NCI-H1092 (cell line): ENCODE results near the gene CCDC107.
"Not testable (repeated sequence)": the region's sequence is repeated elsewhere in the genome, so short reads cannot be mapped to it uniquely, and the experiment has no call there.

Experiments used
- DNase-seq: peaks from one replicate; lab custom pipeline; 2025; lab: John Stamatoyannopoulos, UW

CCDC107 gene

DNA sequence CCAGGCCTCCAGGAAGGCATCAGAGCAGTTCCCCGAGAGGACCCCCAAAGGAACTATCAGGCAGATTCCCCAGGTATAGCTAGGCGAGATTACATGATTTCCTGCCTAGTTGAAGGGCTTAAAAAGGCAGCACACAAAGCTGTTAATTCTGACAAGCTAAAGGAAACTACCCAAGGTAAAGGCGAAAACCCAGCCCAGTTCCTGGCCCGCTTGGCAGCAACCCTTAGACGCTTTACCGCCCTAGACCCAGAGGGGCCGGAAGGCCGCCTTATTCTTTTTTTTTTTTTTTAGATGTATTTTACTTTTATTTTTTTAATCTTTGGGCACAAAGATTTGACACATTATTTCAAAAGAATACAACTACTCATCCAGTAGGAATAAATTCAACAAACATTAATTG lies 19.3 kb upstream of the CCDC107 start:
- not testable (repeated sequence) for DNase-seq

DNA sequence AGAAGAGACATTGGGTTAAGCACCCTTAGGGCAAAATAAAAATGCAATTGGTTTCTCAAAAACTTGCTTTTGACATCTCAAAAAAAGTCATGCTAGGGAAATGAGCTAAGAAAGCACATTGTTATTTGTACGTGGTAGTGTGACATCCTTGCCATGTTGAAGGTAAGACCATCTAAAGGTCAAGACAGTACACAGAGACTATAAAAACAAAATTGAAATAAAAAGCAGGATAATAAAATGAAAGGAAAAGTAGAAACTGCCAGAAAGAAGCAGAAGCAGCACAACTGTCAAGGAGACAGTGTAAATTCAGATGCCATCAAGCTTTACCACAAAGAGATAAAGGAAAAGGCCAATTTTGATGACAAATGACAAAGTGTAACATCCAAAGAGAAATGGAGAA lies 18.9 kb upstream of the CCDC107 start:
- not testable (repeated sequence) for DNase-seq

DNA sequence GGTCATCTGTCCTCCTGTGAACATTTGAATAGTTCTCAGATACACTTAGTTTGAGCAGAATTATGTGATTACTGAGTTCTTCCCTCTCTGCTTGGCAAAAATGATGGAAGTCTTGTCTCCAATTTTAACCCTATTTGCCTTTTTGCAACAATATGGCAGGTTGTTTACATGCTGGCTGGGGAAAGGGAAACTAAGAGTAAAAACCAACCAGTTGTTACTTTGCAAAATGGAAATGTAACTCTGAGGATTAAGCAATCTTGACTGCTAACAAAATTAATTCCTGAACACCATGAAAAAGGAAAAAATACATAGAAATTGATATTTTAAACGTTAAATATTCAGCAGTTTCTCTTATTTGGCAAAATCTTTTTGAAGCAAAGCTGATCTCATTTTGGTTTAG lies 18.5 kb upstream of the CCDC107 start:
- DNase-seq, result no peak

DNA sequence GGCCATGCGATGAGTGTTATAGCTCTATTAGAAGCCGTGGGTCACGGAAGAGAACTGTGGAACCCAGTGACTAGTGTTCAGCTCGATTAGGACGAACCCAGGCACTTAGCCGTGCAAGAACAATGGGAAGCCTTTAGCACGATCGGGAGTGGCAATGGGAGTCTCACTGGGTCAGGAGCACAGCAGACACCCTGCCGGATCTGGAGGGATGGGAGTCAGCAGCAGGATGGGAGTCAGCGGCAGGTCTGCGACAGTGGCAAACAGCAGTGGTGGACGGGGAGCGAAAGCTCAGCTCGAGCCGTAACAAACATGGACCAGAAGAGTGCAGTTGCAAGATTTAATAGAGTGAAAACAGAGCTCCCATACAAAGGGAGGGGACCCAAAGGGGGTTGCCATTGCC lies 17.7 kb upstream of the CCDC107 start:
- DNase-seq, result not testable (repeated sequence)

DNA sequence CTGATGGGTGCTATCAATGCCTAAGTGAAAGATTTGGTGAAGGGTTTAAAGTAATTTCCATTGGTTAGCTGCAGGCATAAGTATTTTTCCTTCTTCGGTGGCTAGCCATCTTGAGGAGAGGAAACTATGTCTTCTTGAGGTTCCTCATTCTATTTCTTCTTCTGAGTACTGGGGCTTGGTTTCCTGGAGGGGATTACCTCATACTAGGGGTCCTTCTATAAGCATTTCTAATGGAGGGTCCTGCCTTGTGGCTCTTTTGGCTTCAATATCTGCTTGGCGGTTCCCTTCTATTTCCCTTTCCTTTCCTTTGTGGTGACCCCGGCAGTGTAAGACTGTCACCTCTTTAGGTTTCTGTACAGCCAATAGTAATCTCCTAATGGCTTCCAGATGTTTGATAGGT lies 16.6 kb upstream of the CCDC107 start:
- not testable (repeated sequence) for DNase-seq

DNA sequence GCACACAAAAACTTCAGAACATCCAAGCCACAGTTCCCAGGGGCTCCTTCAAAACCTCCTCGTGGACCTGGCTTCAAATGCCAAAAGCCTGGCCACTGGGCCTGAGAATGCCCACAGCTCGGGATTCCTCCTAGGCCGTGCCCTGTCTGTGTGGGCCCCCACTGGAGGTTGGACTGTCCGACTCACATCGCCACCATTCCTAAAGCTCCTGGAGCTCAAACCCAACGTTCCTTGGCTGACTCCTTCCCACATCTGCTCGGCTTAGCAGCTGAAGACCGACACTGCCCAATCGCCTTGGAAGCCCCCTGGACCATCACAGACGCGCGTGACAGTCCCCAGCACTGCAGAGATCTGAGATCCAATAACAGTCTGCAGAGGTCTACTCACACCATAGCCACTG lies 15.0 kb upstream of the CCDC107 start:
- no peak for DNase-seq

DNA sequence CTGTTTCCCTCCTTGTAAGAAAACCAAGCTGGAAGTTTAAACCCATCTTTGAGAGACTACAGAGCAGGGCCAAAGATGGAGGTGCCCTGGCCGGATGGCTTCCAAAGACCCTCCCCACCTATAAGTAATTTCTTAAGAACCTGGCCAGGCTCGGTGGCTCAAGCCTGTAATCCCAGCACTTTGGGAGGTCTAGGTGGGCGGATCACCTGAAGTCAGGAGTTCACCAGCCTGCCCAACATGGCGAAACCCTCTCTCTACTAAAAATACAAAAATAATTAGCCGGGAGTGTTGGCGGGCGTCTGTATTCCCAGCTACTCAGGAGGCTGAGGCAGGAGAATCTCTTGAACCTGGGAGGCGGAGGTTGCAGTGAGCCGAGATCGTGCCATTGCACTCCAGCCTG lies 12.4 kb upstream of the CCDC107 start:
- not testable (repeated sequence) for DNase-seq

DNA sequence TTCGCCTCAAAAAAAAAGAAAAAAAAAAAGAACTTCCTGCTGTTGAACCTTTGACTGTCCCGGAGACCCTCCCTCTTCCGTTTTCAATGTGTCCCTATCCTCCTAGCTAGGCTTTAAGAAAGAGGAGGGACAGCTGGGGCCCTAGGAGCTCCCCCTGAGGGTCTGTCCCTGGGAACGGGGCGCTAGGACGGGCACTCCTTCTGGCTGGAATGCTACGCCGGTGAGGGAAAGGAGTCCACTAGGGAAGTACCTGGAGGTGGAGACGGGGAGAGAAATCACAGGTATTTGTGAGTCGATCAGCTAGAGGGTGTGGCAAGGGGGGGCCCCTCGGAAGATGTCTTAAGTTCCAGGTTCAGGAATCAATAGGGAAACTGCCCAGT lies 11.9 kb upstream of the CCDC107 start:
- DNase-seq, result no peak

DNA sequence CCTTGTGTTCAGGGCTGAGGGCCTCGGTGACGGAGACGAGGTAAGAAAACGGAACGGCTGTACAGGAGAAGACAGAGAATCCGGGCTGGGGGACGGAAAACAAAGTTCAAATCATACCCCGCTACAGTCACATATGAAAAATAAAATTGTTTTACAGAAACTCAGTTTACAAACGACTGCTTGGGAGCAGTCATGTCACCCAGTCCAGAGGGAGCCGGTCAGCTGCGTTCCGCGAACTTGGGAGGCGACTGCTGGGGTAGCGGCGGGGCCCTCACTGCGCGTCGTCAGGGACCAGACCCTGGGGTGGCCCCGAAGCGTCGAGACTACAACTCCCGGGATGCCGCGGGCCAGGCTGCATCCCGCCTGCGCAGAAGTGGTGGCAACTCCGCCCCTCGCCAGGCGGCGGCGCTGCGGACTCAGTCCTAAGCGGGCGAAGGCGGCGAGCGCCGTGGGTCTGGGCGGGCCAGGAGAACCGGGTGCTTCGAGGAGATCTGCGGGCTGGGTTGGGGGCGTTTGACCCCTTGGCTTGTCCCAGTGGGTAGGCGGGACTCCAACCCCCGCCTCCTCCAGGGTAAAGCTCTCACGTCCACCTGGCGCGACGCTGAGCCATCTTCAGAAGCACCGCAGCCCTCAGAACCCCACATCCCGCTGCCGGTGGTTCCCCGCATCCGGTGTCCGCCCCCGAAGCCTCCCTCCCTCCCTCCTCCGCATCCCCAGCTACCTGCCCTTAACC lies 11.4 kb upstream of the CCDC107 start:
- peak; percentile 85 for DNase-seq

DNA sequence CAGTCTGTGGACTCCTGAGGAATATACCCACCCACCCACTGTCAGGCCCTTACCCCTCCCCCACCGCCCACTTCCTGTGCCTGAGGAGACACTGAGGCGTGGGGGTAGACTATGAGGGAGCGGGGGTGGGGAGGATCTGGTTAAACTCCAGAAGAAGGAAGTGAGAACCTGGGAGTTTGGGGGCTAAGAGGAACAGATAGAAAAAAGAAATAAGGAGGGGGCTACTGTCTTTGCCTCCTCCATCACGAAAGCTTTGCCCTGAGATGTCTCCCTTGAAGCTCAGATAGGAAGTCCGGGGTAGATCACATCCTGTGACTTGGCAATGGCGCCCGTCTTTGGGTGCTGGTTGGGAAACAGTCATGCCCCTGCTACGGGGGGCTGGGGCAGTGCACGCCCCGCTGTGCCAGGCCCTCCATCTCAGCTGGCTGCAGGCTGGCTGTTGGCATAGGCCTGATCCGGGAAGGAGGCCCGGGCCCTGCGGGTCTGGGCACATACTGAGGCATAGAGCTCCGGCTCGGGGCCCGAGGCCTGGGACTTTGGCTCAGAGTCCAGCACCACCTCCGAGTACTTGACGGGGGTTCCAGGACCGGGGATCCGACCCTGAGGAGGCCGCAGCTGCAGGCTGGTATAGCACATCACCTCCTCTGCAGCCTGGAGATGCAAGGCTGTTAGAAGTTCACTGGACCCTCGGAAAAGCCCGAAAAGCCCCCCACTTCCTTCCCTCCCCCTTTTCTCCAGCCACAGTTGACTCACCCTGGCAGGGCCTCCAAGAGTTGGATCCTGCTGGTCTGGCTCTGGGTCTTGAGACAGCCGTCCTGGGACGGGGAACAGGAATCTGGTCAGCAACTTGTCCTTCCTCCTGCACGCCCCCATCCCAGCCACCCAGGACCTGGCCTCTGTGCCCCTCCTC lies 8.4 kb upstream of the CCDC107 start:
- DNase-seq, result no peak

DNA sequence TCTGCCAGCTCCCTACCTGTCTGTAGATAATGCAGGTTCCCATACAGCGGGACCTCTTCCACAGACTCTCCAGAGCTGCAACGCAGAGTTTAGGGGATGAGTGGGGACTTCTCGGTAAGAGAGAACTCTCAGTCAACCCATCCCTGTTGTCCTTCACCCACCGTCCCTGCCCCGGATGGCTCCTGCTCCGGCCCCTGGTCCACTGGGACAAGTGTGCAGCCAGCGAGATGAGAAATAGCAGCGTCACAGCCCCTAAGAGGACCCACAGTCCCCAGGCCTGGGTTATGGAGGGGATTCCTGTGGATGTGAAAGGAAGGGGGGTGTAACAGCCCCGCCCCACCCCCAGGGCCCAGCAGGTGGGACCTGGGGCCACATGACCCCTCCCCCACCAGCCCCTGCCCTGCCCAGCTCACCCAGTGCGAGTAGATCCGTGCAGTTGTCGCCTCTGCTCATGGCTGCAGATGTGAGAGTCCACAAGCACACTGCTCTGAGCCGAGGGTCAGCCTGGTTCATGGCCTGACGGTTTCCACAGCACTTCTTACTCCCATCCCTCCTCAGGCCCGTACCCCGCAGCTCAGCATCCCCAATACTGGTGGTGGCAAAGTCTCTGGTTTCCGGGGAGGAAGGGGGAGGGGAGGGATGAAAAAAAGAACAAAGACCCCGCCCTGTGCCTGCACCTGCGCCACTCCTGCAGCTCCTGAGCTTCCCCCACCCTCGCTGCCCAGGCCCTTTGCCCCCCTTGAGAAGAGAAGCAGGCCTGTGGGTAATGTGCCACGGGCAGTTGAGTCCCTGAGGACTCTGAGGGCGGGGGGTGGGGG lies 7.5 kb upstream of the CCDC107 start, which contains the start of gene SIT1:
SIT1 (minus strand) TSS at position 591 of the 818 bp plus-strand sequence; CDS start at position 513, 78 bp downstream.
- DNase-seq, result no peak

DNA sequence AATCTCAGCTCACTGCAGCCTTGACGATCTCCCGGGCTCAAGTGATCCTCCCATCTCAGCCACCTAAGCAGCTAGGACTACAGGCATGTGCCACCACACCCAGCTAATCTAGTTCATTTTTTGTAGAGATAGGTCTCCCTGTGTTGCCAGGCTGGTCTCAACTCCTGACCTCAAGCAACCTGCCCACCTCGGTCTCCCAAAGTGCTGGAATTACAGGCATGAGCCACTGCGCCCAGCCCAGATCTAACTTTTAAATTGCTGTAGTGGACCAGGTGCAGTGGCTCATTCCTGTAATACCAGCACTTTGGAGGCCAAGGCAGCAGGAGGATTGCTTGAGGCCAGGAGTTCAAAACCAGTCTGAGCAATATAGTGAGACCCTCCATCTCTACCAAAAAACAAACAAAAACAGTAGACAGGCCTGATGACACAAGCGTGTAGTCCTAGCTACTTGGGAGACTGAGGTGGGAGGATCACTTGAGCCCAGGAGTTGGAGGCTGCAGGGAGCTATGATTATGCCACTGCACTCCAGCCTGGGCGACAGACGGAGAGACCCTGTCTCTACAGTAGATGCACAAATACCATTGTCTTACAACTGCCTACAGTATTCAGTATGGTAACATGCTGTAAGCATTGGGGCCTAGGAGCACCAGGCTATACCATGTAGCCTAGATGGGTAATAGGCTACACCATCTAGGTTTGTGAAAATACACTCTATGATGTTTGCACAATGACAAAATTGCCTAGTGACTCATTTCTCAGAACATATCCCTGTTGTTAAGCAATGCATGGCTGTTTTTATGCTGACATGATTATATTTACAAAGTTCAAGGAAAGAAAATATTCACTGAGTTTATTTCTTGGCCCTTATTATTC lies 5.9 kb upstream of the CCDC107 start:
- DNase-seq, result no peak

DNA sequence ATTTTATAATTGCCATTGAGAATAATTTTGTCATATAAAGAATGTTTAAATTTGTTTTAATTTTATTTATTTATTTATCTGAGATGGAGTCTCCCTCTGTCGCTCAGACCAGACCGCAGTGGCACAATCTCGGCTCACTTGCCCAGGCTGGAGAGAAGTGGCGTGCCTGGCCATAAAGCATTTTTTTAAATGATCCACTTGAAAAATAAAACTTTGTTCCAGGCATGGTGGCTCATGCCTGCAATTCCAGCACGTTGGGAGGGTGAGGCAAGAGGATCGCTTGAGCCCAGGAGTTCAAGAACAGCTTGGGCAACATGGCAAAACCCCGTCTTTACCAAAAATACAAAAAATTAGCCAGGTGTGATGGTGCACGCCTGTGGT lies 5.3 kb upstream of the CCDC107 start:
- DNase-seq, result no peak

DNA sequence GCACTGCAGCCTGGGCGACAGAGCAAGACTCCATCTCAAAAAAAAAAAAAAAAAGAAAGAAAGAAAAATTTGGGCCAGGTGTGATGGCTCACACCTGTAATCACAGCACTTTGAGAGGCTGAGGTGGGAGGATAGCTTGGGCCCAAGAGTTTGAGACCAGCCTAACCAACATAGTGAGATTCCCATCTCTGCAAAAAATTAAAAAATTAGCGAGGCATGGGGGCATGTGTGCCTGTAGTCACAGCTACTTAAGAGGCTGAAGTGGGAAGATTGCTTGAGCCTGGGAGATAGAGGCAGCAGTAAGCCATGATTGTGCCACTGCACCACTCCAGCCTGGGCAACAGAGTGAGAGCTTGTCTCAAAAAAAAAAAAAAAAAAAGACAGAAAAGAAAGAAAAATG lies 4.5 kb upstream of the CCDC107 start:
- DNase-seq, result no peak

DNA sequence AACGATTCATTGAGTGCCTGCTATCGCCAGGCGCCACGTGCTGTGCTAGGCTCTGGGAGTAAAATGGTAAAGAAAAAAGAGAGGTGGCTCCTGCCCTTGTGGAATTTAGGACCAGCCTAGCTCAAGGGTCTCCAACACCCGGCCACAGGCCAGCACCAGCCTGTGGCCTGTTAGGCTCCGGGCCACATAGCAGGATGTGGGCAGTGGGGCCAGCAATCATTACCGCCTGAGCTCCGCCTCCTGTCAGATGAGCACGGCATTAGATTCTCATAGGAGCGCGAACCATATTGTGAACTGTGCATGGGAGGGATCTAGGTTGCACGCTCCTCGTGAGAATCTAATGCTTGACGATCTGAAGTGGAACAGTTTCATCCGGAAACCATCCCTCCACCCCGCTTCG lies 1.7 kb upstream of the CCDC107 start:
- no peak for DNase-seq

DNA sequence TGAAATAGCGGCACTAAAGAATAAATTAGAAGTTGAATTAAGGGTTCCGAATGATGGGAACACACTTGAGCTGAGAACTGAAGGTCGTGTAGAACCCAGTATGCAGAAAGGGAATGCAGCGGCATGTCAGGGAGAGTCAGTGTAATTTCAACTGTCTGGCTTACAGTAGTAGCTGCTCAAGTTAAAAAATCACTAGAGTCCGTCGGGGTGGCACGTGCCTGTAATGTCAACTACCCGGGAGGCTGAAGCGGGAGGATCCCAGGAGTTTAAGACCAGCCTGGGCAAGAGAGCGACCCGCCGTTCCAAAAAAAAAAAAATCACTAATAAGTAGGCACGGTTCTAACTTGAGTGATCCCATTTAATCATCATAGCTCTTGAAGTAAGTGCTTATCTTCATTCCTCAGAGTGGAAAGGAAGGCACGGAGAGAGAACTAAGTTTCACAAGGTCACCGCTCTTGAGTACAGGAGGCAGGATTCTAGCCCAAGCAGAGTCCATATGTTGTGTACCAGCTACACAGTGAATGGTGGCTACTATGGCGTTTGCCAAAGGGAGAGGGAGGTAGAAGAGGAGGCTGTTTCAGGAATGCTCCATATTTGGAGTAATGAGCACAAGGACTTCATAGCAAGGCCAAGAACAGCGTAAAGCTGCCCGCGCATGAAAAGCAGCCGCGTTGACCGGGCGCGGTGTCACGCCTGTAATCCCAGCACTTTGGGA lies 1.1 kb upstream of the CCDC107 start:
- DNase-seq, result peak; percentile 54

DNA sequence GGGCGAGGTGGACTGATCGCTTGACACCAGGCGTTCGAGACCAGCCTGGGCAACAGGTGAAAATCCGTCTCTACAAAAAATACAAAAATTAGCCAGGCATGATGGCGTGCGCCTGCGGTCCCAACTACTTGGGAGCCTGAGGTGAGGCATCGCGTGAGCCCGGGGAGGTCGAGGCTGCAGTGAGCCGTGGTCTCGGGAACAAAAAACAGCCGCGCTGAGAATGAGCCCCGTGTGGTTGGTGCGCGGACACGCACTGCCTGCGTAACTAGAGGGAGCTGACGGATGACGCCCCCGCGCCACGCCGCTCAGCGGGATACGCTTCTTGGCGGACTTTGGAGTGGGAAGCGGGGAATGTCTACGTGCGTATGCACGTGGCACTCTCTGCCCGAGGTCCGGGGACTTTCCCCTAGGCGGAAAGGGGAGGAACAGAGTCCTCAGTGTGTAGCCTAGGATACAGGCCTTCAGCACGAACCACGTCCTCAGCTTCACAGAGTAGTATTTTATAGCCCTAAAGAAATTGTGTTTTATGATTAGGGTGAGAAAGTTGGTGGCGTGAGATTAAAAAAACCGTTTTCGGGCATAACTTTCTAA lies 451 bp upstream of the CCDC107 start, which contains the start of gene RMRP:
RMRP (minus strand) TSS at position 474 of the 591 bp plus-strand sequence.
- DNase-seq, result peak; percentile 99

DNA sequence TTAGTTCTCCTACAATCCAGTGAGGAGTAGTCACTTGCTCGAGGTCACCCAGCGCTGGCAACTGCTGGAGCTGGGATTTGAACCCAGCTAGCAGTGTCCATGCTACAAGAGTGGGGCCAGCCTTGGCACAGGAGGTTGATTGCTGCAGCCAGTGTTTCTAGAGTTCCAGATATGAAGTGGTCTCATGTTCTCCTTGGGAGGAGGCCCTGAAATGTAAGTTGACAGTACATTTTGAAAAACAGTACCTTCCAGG lies 802 bp downstream of the CCDC107 start:
- no peak for DNase-seq

DNA sequence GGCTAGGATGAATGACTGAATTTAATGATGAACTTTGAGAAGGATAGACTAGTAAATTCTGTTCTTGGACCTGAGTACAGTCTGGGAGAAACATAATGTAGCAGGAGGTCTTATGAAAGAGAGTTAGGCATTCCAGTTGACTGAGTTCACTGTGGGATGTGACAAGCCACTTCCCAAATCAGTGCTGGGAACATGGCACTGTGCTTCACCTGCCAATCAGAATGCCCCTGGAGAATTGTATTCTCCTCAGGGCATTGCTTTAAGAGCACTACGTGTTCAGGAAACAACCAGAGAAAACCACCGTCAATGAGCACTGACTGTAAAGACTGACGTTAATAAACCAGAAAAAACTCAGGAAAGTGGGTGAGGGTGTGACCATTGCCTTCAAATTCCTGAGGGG lies 1.2 kb downstream of the CCDC107 start:
- DNase-seq, result no peak

DNA sequence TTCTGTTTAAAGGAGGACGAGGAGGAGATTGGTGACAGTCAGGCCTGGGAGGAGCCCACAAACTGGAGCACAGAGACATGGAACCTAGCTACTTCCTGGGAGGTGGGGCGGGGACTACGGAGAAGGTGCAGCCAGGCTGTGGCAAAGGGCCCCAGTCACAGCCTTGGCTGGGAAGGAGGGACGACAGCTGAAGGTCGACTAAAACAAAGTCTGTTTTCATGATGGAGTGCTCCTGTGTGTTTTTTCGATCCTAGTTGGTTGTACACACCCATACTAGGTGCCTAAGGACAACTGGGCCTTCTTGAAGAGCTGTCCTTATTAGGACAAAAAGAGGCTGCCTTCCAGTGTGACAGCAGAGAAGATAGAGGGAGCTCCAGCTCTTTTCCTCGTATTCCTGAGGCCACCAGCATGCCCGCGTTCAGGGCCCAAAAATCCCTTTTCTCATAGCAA lies 2.9 kb downstream of the CCDC107 start:
- DNase-seq, result no peak
